GM18511 (cell line): ENCODE results near the gene MAEA.
"Not testable (repeated sequence)": the region's sequence is repeated elsewhere in the genome, so short reads cannot be mapped to it uniquely, and the experiment has no call there.

Experiments
- ATAC-seq: cut with Tn5 transposase; IDR thresholded peaks from one replicate; pipeline ENCODE4 v1.9.1; 2021; ENCODE audit warnings: mild to moderate bottlenecking, moderate library complexity; ENCODE audit not compliant: unreplicated experiment

MAEA gene

DNA sequence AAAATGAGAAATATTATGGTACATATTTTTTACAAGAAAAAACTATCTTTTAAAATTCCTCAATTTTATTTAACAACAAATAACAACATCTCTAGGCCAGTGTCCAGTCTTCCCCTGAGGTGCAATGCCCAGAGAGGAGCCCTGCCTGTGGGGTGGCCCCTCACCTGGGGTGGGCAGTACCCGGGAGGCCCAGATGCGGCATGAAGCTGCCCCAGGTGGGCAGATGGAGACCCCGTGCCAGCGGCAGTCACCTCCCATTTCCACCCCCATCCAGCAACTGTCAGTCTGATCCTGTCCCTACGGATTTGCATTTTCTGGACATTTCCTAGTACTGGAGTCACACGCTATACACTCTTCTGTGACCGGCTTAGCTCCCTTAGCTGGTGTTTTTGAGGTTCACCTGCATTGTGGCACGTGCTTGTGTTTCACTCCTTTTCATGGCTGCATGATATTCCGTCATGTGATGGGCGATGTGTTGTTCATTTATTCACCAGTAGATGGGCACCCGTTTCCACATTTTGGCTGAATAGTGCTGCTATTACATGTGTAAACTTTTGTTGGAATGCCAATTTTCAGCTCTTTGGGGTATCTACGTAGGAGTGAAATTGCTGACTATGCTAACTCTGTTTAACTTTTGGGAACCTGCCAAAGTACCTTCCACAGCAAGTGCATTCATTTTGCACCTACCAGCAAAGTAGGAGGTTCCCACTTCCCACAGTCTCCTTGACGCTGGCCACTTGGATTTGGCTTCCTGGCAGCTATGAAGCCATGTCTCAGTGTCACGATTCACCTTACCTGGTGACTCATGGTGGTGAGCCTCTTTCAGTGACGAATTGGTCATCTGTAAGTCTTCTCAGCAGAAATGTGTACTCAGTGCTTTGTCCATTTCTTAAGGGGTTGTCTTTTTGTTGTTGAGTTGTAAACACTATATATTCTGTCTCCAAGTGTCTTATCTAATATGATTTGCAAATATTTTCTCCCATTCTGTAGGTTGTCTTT, 11.7 kb upstream of the MAEA start:
- ATAC-seq, result no peak

DNA sequence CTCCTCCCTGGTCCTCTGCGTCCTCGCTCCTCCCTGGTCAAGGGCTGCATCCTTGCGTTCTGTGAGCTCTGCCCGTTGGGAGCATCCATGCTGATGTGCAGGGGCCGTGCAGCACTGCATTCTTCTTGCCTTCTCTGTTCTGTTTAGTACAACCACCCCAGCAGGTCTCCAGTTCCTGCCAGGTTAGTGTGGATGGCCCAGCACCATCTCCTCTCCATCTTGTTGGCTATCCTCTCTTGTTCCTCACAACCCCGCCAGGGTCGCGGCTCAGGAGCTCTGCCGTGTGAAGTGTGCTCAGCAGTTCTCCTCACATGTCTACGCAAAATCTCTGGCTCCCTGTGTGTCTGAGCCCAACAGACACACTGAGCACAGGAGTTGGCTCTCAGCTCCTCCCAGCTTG, 10.4 kb upstream of the MAEA start:
- ATAC-seq, result no peak

DNA sequence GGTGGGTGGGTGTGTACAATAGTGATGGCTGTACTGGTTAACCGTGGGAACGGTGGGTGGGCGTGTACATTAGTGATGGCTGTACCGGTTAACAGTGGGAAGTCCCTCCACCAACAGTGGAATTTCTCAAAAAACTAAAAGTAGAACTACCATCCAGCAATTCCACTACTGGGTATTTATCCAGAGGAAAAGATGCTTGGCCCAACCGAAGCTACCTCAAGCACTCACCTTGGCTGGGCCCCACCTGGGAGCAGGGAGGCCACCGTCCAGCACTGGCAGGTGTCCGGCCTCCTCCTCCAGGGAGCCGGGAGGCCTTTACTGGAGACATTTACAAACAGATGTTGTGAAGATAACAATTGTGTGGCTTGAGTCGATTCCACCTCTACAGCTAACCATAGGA, 6.0 kb upstream of the MAEA start:
- no peak for ATAC-seq

DNA sequence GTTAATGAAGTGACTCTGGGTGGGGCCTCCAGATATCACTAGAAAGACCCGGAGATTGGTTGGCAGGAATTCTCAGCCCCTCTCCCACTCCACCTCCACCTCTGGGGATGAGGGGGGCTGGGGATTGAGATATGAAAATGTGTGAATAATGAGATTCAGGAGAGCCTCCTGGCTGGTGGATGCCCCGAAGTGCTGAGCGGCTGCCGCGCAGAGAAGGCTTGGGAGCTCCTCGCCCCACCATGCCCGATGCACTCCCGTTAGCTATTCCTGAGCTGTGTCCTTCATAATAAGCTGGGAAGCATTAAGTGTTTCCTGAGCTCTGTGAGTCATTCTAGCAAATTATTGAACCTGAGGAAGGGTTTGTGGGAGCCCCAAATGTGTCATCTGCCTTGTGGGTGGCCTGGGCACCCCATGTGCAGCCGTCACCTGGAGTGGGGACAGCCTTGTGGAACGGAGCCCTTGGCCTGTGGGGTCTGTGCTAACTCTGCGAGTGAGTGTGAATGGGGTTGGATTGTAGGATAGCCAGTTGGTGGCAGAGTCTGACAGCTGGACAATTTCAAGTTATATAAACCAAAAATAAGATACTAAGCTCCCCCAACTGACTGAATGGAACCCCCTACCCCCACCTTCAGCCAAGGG, 4.4 kb upstream of the MAEA start:
- no peak for ATAC-seq

DNA sequence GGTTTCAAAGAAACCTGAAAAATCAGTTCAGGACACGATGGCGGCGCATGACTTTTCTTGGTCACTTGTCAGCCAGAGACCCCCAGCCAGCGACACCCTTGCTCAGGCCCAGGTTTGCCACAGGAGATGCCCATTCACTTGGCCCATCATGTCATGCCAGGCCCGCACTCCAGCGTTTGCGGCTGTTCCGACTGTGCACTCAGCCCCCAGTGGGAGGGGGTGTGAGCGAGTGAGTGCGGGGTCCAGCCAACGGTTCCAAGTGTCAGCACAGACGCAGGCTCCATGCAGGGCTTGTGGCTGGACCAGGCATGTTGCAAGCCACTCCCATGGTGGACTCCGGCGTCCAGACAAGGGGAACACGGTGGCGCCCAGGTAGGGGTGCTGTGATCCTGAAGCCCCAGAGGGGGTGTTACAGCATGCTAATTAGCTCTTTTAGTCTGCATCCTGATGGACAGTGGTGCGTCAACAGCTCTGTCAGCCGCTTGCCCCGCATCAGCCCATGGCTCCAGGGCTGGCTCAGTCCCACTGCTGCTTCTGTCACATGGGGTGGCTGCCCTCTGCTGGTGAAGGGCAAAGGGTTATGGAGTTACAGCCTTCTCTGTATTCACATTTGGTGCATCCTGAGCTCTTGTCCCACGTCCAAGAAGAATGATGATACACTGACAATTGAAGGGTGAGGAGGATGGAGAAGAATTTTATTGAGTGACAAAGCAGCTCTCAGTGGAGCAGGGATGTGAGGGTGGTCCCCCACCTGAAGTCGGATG, 3.7 kb upstream of the MAEA start:
- ATAC-seq, result no peak

DNA sequence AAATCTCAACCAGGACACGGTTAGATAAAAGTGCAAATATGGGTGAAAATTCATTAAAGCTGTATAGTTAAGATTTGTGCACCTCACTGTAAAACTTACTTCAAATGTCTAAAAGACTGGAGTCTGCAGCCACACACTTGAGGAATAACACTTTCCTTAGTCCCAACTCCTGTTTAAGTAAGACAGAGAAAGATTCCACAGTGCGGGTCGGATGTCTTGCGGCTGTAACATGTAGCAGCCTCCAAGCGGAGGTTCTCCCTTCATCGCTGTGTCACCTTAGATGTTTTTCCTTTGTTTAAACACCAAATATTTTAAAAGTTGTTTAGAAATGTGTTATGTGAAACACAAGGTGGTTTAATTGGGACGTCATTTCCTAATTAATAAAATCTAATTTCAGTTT, 905 bp upstream of the MAEA start:
- no peak for ATAC-seq

DNA sequence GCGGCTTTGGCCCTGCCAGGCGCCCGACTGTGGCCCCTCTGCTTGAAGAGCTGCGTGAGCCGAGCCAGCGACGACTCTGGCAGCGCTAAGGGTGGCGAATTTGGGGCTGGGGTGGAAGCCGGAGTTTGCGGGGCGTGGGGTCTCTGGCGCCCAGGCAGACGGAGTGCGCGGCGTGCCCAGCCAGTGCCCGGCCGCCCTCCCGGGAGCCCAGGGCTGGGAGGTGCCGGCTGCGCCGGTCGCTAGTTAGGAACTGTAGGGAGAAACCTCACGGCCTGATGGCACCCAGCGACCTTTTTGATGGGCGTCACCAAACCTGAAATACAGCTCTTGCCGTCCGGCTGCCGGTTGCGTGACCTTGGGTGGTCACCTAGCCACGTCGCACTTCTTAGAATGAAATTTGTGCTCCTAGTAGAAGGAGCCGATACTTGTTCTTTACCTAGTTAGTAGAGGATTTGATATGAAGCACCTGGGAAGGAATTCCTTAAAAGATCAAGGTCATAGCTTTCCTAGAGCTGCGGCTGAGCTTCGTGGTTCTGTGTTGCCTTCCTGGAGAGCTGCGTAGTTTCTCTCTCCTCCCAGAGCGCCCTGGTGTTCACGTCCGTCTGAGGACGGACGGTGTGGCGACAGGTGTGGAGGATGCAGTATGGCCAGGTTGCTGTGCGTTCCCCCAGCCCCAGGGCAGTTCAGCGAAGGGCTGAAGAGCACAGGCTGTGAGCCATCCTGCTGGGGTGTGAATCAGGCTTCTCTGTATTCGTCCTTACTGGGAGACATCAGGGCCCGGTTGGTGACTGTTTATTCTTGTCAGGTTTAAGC, 680 bp downstream of the MAEA start:
- peak; percentile 8 for ATAC-seq

DNA sequence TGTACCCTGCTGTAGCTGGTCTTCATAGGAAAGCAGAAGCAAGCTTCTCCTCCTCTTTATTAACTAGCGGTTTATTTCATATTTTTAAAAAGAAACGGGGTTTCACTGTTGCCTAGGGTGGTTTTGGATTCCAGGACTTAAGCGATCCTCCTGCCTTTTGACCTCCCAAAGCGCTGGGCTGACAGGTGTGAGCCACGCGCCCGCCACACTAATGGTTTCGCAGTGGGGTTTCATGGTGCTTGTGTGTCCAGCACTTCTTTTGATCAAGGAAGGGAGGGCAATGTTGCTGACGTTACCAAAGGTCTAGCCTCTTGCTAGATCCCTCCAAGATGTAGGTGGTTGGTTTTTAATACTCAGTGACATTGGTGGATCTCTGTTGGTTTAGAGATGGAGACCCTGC, 1.4 kb downstream of the MAEA start:
- no peak for ATAC-seq

DNA sequence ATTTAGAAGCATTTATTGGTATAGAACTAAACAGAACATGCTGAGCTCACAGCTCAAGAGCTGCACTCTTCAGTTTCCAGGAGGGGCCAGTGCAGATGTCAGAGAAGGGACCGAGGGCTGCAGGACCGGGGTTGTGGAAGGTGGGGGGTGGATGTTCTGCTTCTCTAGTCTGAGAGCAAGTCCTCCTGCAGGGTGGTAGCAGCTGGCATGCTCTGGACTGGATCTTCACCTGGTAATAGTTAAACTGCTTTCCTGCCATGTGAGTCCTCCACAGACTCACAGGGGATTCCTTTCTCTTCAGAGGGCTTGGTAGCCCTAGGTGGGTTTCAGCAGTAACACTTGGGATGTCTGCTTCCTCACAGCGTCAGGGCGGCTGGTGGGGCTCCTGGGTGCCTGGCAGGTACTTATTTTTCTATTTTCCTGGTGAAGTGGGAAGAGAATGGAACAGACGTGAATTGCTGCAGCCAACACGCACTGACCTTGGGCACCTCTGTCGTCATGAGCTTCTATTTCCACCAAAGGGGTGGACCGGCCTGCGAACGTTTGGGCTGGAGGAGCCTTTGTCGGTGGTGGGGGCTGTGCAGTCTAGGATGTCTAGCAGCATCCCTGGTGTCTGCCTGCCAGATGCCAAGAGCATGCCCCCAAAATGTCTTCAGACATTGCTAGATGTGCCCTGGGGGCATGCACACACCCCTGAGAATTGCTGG, 2.5 kb downstream of the MAEA start:
- no peak for ATAC-seq

DNA sequence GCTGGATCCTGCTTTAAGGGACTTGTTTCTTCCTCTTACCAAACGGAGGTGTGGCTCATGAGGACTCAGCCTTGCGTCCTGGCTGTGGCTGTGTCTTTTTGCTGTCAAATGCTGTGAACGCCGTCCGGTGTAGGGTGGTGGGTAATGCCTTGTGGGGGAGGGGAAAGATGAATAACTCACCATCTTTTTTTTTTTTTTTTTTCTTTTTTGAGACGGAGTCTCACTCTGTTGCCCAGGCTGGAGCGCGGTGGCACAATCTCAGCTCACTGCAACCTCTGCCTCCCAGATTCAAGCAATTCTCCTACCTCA, 3.0 kb downstream of the MAEA start:
- not testable (repeated sequence) for ATAC-seq

DNA sequence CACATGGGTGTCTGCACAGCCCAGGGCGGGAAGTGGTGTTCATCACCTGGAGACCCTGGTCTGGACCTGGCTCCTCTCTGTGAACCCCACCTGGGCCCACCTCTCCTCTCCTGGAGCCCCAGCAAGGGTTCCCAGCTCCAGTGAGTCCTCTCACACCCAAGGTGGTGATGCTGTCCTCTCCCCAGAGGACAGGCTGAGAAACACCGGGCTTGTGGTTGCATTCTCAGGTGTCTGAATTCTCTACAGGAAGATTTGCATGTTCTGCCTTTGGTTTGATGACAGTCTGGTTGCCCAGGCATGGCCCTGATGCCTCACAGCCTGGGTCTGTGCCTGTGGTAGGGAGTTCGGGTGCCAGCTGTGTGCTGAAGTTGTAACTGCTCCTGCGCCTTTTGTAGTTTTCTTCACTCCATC, 3.8 kb downstream of the MAEA start:
- ATAC-seq, result no peak

DNA sequence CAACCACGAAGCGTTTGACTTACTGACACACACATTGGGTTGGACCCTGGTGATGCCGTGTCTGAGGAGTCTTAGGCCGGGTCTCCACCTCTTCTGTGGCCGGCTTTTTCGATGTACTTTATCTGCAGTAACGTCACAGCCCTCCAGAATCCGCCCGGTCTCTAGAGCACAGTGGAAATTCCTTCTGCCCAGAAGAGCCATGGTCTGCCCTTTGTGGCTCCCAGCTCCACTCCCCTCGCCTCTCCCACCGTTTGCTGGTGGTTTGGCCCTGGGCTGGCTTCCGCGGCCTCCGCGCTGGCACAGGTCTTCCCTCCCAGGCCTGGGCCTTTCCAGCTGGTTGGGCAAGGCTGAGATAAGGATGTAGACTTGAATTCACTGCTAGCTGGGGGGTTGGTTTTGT, 4.3 kb downstream of the MAEA start:
- no peak for ATAC-seq

DNA sequence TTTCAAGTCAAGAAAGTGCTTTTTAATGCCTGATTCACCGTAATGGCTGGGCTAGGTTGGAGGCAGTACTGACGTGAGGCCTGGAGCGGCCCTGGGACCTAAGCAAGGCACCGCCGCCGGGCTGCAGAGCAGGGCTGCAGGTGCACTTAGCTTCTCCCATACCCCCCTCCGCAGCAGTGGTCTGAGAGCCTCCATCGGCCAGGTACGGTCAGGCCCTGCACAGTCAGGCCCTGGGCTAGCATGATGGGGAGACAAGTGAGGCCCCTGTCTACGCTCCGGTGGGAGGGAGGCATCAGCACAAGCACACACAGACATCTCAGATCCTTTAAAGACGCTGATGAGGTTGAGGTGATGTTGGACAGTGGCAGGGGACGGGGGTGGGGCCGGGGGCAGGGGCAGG, 4.7 kb downstream of the MAEA start:
- no peak for ATAC-seq

DNA sequence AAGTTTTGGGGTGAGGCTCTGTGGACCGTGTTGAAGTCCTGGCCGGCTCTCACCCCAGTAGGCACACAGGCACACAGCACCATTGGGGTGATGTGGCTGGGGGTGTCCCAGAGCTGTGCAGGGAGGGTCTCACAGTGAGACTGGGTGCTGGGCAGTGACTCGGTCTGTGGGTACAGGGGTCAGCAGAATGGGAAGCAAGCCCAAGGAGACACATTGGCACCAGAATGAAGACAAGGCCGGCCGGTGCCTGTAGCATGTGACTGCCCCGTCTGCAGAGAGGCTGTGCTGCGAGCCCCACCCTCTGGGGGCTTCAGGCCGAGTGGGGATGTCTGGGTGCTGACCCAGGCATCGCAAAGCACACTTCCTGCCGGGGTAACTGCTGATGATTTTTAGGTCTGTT, 5.2 kb downstream of the MAEA start:
- no peak for ATAC-seq

DNA sequence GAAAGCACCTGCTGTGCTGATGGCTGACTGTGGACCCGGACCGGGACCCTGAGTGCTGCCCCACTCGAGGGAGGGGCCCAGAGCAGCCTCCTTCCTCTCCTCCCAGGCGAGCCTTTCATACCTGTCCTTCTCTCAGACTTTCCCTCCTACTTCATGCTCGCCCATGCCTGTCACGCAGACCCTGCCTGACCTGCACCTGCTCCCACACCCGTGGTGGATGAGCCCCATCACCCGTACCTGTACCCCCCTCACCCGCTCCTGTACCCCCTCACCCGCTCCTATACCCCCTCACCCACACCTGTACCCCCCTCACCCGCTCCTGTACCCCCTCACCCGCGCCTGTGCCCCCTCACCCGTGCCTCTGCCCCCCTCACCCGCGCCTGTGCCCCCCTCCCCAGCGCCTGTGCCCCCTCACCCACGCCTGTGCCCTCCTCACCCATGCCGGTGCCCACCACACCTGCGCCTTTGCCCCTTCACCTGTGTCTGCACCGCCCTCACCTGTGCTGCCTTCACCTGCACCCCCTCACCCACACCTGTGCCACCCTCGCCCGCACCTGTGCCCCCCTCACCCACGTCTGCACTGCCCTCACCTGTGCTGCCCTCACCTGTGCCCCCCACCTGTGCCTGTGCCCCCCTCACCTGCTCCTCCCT, 5.8 kb downstream of the MAEA start:
- no peak for ATAC-seq

DNA sequence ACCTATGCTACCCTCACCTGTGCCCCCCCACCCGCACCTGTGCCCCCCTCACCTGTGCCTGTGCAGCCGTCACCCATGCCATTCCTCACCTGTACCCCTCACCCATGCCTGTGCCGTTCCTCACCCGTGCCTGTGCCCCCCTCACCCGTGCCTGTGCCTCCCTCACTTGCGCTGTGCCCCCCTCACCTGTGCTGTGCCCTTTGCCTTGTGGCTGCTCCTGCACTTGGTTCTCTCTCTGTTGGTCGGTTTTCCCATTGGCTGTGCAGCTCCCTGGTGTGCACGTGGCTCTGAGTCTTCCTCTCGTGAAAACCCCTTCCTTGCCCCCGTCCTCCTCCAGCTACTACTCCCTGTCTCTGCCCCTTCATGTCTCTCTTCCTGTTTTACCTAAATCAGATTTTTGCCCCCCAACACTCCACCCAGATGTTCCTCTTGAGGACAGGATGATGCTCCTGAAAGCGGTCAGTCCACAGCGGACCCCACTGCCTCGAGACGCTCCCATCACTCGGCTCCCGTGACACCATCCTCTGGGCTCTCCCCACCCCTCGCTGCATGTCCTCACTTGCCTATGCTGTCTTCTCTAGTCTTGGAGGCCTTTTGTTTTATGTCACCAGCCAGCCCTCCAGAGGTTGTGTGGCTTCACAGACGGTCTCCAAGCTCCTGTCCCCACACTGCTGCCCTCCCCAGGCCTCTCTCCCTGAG, 6.8 kb downstream of the MAEA start:
- no peak for ATAC-seq

DNA sequence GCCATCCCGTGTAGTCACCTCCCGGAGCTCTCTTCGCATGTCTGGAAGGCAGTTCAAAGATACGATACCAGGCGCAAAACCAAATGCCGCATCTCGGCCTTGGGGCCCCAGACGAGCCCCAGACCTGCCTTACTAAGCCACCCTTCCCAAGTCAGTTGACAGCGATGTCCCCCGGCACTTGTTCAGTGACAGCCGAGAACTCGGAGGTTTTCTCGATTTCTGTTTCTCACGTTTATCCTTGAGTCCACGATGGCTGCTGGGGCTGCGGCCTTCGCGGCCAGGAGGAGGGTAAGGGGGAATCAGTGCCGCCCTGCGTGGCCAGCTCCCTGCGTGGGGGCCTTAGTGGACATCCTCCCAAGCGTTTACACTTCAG, 7.3 kb downstream of the MAEA start:
- ATAC-seq, result no peak

DNA sequence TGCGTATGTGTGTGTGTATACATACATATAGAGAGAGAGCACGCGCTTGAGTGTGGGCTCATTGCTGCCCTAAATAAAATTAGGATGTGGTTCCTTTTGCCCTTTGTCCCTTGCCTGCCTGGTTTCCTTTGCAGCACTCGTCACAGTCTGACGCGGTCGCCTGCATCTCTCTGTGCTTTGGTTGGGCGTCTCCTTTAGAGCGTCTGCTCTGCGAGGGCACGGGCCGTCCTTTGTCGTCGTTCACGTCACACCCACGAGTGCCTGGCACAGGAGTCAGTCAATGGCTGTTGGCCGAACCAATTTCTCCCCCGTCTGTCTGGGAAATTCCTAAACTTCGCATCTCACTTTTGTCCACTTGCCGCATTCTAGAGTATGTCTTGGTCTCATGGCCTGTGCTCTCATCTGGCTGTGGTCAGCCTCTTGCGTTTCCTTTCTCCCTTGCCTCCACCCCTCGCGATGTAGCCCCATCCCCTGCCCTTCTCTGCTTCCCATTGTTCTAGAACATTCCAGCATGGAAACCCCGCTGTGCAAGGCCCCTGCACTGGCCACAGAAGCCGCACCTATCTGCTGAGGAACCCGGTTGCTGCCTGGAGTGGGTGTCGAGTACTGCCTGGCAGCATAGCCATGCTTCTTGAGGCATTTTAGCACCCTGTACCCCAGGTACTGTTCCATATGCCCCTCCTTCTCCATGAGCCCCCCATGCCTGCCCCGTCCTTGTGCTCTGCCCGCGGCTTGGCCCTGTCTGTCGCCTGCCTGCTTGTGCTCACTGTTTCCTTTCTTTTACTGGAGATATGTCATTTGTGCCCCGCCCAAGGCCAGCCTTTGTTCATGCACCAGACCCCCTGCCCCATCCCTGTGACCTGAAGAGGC, 8.0 kb downstream of the MAEA start:
- ATAC-seq, result no peak
